GM10266 (cell line): Measurements from ENCODE around the gene HES3.

Source experiments
- DNase-seq: peaks from one replicate; pipeline ENCODE4 v3.0.0; 2012; ENCODE audit errors: extremely low spot score
- TF ChIP-seq, protein P1 (sequence below): IDR thresholded peaks from 2 replicates; pipeline ENCODE4 v1.5.1; 2012; ENCODE audit warnings: mild to moderate bottlenecking, low read depth; ENCODE audit not compliant: control insufficient read depth, insufficient read depth; ENCODE audit errors: missing control alignments

Gene HES3

DNA sequence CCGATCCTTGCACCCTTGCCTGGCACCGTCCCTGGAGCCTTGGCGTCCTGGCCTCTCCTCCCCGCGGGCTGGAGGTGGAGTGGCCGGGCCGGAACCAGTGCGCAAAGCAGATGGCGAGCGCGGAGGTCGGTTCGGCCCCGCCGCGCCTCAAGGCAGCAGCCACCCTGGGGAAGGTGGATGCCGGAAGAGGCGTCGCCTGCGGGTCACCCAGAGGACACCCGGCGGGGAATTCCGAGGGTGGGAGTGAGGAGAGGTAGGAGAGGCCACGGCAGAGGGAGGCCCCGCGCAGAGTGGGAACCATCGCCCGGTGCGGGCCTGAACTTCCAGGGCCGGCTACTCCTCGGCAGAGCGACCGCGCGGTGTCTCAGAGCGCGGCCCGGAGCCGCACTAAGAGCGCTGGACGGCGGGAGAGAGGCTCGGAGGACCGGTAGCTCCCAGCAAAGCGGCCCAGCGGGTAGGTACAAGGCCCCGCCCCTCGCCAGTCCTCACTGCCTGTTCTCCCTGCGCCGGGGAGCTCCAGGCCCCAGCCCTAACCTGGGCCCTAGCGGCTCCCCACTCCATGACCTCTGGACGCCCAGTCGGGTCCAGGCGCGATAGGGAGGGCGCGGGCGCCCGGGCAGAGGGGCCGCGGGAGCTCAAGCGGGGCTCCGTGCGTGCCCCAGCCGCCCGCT is 38.0 kb upstream of the HES3 start, which contains the start of gene RNF207:
Gene RNF207, plus strand, starts transcription at position 271 of the 671 bp plus-strand sequence. CDS start 417 bp downstream, outside the sequence.
- TF ChIP-seq, protein P1, sequence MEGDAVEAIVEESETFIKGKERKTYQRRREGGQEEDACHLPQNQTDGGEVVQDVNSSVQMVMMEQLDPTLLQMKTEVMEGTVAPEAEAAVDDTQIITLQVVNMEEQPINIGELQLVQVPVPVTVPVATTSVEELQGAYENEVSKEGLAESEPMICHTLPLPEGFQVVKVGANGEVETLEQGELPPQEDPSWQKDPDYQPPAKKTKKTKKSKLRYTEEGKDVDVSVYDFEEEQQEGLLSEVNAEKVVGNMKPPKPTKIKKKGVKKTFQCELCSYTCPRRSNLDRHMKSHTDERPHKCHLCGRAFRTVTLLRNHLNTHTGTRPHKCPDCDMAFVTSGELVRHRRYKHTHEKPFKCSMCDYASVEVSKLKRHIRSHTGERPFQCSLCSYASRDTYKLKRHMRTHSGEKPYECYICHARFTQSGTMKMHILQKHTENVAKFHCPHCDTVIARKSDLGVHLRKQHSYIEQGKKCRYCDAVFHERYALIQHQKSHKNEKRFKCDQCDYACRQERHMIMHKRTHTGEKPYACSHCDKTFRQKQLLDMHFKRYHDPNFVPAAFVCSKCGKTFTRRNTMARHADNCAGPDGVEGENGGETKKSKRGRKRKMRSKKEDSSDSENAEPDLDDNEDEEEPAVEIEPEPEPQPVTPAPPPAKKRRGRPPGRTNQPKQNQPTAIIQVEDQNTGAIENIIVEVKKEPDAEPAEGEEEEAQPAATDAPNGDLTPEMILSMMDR, result no peak
- DNase-seq, result peak; percentile 94

DNA sequence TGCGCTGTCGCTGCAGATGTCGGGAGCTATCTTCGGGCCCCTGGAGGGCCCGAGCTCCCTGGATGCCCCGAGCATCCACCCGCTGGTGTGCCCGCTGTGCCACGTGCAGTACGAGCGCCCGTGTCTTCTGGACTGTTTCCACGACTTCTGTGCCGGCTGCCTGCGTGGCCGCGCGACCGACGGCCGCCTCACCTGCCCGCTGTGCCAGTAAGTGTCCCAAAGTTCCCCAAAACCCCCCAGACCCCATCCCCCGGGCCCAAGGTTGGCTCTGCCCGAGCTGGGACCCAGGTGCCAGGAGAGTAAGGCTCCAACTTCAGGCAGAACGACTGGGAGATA is 37.5 kb upstream of the HES3 start:
- no peak for DNase-seq
- TF ChIP-seq, protein P1, result no peak

DNA sequence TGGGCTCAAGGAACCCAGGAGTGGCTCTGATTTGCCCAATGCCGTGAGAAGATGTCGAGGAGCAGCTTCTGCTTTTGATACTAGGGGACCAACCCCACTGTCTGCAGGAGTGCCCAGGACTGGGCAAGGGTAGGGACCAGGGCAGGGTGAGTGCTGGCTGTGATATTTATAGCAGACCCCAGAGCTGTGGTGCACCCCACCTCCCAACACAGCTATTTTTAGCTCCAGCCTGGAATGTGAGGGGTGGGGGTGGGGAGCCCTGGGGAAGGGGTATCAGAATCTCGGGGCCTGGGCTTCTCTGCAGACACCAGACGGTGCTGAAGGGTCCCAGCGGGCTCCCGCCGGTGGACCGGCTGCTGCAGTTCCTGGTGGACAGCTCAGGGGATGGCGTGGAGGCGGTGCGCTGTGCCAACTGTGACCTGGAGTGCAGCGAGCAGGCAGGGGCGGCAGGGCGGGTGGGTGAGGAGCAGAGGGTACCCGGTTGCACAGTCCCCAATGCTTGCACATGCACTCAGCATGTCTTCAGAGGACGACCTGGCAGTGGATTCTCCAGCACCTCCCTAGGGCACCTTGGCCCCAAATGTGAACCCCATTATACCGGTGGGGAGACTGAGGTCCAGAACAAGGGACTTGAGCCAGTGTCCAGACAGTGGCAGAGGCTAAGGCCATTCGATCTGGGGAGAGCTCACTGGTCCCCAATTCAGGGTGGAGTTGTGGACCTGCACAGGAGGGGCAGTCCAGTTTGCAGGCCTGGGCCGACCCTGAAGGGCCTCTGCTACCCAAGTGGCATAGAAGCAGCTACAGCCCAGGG is 36.7 kb upstream of the HES3 start:
- DNase-seq, result peak; percentile 45
- TF ChIP-seq, protein P1, result no peak

DNA sequence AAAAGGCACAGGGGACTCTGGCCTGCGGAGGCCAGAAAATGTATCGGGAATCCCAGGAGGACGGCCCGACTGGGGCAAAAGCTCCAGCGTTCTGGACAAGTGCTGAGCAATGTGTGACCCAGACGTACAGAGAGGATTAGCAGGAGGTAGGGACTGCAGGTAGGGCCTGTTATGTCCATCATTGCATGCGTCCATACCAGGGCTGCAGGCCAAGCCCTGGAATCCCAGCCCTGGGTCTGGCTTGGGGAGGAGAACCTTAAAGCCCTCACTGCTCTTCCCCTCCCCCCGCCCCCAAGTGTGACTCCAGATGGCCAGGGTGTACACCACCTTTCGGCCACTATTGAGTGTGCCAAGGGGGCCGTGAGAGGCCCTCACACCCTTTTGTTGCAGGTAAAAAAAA is 36.1 kb upstream of the HES3 start:
- no peak for DNase-seq
- TF ChIP-seq, protein P1, result no peak

DNA sequence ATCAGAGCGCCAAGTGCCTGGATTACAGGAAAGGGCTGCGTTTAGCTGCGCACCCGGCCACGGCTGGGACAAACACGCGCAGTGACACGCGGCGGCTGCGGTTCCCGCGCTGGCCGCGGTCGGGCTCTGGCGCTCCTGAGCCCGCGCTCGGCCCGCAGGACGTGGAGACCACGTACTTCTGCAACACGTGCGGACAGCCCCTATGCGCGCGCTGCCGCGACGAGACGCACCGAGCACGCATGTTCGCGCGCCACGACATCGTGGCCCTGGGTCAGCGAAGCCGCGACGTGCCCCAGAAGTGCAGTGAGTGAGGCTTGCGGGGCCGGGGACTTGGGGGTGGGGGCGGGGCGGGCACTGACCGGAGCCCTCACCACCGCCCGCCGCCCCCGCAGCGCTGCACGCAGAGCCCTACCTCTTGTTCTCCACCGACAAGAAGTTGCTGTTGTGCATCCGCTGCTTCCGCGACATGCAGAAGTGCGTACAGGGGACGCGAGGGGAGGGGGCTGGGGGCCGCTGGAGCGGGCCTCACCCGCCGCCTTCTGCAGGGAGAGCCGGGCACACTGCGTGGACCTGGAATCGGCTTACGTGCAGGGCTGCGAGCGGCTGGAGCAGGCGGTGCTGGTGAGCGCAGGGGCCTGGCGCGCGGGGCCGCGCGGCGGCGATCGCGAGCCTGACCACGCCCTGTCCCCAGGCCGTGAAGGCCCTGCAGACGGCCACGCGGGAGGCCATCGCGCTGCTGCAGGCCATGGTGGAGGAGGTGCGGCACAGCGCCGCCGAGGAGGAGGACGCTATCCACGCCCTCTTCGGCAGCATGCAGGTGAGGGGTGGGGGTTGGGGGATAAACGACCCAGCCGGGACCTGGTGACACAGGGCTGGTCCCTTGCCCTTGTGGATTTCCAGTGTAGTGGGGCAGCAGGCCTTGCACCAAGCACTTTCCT is 35.0 kb upstream of the HES3 start:
- TF ChIP-seq, protein P1, result peak; percentile 68
- peak; percentile 81 for DNase-seq

DNA sequence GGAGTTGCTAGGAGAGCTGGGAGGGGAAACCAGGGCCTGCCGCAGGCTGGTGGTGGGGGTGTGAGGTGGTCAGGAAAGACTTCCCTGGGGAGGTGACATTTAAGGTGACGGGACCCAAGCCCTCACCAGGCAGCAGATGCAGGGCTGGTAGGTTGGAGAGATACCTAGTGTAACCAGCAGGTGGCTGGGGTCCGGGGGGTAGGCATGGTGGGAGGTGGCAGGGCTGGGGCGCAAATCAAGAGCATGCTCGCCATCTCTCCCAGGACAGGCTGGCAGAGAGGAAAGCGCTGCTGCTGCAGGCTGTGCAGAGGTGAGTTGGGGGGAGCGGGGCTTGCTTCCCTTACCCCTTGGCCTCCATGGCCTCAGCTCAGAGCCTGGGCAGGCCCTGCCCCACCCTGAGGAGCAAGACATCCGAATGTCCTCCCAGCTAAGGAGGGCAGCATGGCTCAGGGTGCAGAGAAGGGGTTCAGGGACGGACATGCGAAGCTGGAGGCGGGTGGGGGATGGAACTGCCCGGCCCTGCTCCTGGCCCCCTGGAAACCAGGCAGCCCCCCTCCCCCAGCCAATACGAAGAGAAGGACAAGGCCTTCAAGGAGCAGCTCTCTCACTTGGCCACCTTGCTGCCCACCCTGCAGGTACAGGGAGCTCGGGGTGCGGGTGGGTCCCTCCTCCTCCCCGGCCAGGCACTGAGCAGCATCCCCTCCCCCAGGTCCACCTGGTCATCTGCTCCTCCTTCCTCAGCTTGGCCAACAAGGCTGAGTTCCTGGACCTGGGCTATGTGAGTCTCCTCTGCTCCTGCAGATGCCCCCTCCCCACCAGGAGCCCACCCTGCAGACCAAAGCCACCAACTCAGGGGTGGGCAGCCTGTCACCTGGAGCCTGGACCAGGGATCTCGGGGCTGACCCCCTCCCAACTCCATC is 34.1 kb upstream of the HES3 start:
- DNase-seq, result peak; percentile 51
- TF ChIP-seq, protein P1, result no peak
